ENCODE results near the gene CCHCR1.
"Not testable (repeated sequence)": the region's sequence is repeated elsewhere in the genome, so short reads cannot be mapped to it uniquely, and the experiment has no call there.

CCHCR1 gene, protein sequence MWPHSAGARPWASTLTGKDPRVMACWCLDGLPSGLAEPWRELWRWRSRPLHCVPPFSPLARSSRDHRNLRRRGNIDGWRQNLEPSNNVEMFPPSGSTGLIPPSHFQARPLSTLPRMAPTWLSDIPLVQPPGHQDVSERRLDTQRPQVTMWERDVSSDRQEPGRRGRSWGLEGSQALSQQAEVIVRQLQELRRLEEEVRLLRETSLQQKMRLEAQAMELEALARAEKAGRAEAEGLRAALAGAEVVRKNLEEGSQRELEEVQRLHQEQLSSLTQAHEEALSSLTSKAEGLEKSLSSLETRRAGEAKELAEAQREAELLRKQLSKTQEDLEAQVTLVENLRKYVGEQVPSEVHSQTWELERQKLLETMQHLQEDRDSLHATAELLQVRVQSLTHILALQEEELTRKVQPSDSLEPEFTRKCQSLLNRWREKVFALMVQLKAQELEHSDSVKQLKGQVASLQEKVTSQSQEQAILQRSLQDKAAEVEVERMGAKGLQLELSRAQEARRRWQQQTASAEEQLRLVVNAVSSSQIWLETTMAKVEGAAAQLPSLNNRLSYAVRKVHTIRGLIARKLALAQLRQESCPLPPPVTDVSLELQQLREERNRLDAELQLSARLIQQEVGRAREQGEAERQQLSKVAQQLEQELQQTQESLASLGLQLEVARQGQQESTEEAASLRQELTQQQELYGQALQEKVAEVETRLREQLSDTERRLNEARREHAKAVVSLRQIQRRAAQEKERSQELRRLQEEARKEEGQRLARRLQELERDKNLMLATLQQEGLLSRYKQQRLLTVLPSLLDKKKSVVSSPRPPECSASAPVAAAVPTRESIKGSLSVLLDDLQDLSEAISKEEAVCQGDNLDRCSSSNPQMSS

DNA sequence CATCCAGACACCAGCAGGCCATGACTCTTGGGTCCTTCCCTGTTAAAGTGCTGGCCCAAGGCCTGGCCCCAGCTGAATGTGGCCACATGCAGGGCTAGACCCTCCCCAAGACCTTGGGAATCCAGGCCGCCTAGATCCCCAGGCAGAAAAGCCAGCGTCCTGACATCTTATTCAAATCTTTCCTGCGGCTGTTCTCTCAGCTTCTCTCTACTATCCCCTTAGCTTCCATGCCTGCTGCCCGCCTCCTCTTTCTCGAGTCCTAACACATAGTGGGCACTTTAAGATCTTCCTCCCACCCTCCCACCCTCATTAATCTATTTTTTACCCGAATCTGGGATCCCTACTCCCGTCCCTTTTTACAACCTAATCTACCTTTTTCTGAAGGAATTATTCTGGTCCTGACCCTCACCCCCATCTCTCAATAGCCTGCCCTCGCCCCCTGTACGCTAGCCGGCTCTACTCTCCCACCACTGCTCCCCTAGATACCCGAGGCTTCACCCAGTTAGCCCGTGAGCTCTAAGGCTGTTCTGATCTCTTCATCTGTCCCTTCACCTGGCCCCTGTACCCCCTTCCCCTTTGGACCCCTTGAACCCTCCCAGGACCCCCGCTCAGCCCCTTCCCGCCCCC is at the start of gene CCHCR1:
CCHCR1 (minus strand) TSS at position 290 of the 627 bp plus-strand sequence; CDS start at position 88, 202 bp downstream.
- intact Hi-C loops (cut with DNase I) = loop anchor here (5.0 kb wide), 1 partner anchor 40 kb away; no protein-coding TSS in a partner anchor
- DNase-seq = peak in 1 of 10 donors; percentile 64

DNA sequence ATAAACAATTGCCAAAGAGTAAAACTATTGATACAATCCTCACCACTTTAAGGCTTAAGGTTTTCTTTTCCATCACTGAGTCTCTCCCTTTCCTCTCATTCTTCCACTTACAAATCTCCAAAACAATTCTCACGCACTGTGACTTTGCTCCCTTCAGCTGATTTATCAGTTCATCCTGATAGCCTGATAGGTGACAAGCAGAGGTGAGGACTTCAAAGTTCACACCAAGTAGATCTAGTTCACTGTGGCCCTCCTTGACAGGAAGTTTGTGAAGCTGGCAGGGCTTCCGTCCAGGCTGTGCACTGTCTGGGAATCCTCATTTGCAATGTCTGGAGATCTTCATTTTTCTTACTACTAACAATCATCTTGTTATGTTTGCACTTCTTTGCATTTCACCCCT is 48.0 kb upstream of the CCHCR1 start:
- no peak for DNase-seq
- intact Hi-C loops (cut with DNase I) = no loop called here

DNA sequence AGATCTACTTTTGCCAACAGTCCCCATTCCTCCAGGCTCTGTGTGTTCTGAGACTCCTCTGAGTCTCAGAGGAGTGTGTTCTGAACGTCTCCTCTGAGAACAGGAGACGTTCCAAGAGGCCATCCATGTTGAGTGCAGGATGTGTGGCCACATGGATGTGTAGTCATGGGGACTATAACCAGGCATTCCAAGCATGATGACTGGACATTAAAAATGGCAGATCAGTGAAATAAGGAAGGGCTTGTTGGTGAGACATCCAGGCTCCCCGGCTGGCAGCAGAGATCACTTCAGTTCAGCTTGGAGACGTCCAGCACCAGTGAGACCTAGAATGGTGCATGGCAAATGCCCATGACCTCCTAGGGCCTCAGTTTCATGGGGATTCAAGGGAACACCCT is 47.1 kb upstream of the CCHCR1 start:
- no peak for DNase-seq
- intact Hi-C loops (cut with DNase I) = no loop called here

DNA sequence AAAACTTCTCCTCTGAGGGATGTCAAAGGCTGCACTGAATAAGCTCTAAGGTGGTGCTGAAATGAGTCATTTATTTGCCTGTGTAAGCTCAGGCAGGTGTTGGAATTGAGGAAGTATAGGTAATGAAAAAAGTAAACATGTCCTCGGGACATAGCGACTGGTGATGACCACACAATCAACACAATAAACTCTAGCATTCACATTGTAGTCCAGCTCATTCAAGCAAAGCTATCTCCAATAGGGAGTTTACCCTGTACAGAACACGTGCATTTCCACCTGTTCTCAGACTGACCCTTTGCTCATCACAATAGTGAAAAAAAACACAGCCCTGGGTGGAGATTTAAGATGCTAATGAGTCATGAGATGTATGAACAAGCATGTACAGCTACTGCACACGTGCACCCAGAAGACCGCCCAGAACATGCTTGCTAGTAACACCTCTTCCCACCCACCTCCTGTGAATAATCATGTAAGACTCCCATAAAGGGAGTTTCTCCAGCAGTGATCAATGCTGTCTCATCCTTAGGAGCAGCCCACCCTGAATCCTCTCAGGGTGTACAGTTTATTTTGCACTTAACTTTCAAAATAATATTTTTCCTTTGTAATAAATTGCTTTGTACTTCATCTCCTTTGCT is 45.9 kb upstream of the CCHCR1 start:
- DNase-seq = no peak
- intact Hi-C loops (cut with DNase I) = no loop called here

DNA sequence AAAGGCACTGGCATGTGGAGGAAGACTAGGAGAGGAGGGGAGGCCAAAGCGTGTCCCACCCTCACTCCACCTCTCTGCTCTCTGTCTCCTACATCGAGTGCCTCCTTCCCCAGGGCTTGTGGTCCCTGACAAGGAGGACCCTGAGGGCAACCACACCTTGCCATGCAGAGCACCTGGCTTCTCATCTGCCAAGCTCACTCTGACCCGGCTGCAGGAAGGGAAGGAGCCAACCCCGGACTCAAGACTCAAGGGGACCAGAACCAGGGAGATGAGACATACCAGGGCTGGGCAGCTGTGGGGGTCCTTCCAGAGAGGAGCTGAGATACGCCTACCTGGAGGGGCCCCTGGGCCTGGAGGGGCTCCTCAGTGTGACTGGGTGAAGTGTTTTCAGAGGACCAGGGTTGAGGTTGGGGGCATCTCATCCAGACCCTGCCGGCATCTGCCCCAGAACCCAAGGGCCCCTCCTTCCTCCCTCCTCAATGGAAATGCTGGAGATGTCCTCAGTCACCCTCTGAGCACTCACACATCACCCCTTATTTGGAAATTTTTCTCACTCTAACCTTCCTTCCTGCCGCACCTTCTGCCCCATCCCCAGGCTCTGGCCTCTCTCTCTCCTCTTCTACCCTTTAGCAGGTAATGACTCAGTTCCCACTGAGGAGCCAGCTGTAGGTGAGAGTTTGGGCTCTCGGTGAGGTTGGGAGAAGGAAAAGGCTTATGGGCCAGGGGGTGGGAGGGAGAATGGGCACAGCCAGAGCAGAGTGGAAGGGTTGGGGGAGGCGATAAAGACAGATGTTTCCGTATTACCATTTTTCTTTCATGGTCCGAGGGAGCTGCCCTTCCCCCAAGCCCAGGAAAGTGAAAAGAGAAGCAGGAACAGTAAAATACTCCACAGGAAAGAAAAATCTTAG is 44.9 kb upstream of the CCHCR1 start:
- intact Hi-C loops (cut with DNase I) = no loop called here
- no peak for DNase-seq

DNA sequence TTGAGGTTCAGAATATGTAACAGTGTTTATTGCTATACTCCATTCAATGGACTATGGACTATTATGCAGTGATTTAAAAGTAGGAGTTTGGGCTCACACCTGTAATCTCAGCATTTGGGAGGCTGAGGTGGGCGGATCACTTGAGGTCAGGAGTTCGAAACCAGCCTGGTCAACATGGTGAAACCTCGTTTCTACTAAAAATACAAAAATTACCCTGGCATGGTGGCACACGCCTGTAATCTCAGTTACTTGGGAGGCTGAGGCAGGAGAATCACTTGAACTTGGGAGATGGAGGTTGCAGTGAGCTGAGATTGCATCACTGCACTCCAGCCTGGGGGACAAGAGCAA is 41.5 kb upstream of the CCHCR1 start:
- intact Hi-C loops (cut with DNase I) = loop anchor here (5.0 kb wide), 2 partner anchors 42 to 73 kb away; partner anchors contain the start of genes CCHCR1, HLA-C and TCF19

DNA sequence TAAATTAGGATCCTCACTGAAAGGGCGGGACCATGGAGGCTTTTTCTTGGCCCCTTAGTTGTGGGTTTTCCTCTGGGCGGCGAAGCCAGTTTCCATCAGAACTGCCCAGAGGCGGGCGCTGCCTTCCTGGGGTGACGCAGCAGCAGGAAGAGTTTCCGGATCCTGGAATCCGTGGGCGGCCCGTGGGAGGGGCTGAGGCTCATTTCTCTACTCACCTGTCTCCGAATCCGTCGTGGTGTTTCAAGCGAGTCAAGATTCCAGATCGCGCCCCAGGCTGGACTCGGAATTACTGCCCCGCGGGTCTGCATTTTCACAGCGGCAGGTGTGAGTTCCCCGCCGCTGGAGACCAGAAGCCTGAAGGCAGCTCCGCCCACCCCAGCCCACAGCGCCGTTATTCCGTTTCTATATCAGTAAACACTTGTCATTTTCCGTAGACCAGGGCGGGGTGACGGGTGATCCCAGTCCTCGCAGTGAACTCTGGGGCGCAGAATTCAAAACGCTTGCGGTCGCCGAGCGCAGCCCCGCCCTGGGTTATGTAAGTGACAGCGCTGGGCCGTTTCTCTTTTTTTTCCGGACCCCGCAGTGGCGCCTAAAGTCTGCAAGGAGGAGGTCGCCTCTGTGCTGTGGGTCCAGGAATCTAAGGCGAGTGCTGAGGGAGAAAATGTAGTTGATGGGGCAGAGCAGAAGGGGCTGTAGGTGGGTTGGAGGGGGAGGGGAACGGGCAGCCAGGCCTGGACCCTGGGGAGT is 40.1 kb upstream of the CCHCR1 start:
- DNase-seq = peak; percentile 68 to 97 (median 82)

More for the DNA sequence above, 41.5 kb upstream of the CCHCR1 start:
- DNase-seq = not testable (repeated sequence)

DNA sequence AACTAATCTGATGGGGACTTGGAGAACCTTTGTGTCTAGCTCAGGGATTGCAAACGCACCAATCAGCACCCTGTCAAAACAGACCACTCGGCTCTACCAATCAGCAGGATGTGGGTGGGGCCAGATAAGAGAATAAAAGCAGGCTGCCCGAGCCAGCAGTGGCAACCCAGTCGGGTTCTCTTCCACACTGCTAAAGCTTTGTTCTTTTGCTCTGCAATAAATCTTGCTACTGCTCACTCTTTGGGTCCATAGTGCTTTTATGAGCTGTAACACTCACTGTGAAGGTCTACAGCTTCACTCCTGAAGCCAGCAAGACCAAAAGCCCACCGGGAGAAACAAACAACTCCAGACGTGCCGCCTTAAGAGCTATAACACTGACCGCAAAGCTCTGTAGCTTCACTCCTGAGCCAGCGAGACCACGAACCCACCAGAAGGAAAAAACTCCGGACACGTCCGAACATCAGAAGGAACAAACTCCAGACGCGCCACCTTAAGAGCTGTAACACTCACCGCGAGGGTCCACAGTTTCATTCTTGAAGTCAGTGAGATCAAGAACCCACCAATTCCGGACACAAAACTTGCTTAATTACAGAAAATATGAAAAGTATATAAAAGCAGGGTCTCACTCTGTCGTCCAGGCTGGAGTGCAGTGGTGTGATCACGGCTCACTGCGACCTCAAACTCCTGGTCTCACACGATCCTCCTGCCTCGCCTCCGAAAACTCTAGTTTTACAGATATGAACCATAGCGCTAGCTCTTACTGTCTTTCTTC is 38.8 kb upstream of the CCHCR1 start:
- not testable (repeated sequence) for DNase-seq
- intact Hi-C loops (cut with DNase I) = loop anchor here (1.0 to 5.0 kb wide), 3 partner anchors 39 to 171 kb away; partner anchors contain the start of genes CCHCR1, HLA-C and TCF19

More for the DNA sequence above, 40.1 kb upstream of the CCHCR1 start:
- intact Hi-C loops (cut with DNase I) = loop anchor here (1.0 to 5.0 kb wide), 3 partner anchors 40 to 170 kb away; partner anchors contain the start of genes CCHCR1, HLA-C and TCF19

DNA sequence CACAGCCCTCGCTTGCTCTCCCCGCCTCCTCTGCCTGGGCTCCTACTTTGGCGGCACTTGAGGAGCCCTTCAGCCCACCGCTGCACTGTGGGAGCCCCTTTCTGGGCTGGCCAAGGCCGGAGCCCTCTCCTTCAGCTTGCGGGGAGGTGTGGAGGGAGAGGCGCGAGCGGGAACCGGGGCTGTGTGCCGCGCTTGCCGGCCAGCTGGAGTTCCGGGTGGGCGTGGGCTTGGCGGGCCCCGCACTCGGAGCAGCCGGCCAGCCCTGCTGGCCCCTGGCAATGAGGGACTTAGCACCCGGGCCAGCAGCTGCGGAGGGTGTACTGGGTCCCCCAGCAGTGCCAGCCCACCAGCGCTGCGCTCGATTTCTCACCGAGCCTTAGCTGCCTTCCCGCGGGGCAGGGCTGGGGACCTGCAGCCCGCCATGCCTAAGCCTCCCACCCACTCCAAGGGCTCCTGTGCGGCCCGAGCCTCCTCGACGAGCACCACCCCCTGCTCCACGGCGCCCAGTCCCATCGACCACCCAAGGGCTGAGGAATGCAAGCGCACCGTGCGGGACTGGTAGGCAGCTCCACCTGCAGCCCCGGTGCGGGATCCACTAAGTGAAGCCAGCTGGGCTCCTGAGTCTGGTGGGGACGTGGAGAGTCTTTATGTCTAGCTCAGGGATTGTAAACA is 37.8 kb upstream of the CCHCR1 start:
- intact Hi-C loops (cut with DNase I) = loop anchor here (5.0 kb wide), 2 partner anchors 38 to 77 kb away; partner anchors contain the start of genes CCHCR1, HLA-C and TCF19
- not testable (repeated sequence) for DNase-seq

DNA sequence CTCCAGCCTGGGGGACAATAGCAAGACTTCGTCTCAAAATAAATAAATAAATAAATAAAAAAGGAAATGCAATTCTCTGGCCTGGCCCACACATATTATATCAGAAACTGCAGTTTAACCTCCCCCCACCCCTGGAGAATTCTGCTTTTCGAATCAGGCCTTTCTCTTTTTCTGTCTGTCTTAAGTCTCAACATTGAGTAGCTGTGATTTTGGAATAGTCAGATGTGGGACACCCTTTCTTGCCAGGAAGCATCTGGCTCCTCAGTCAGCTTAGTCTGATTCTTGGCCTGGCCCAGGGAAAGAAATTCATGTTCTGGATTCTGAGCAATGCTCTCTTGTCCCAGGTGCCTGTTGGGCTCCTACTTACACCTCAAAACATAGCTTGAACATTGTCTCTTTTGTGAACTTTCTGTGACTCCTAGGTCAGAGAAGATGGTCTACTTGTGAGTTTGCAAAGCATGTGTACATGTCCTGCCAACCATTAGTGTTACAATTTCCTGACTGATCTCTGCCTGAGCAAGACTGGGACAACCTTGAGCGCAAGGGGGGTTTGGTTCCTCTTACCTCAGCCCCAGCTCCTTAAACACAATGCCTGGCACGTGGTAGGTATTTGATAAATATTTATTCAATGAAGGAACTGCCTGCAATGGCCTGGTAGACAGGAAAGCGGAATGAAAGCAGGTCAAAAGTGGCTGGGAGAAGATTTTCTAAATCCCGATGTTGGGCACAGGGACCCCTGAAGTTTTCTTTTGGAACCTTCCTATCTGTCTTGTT is 36.6 kb upstream of the CCHCR1 start:
- intact Hi-C loops (cut with DNase I) = no loop called here

DNA sequence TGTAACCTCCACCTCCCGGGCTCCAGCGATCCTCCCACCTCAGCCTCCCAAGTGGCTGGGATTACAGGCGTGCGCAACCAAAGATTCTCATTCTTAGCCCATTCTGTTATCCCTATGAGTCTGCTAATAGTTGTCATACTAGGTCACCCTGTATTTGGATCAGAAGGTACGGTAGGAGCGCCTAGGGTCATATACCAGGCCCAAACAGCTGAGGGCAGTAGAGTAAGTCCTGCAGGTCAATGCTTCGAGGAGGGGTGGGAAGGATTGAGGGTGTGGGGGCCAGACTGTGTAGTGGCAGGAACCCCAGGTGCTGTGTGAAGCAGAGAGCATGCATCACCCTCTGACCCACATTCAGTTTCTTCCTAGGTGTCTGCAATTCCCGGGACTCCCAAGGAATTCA is 35.6 kb upstream of the CCHCR1 start:
- intact Hi-C loops (cut with DNase I) = no loop called here

More for the DNA sequence above, 36.6 kb upstream of the CCHCR1 start:
- DNase-seq = no peak

DNA sequence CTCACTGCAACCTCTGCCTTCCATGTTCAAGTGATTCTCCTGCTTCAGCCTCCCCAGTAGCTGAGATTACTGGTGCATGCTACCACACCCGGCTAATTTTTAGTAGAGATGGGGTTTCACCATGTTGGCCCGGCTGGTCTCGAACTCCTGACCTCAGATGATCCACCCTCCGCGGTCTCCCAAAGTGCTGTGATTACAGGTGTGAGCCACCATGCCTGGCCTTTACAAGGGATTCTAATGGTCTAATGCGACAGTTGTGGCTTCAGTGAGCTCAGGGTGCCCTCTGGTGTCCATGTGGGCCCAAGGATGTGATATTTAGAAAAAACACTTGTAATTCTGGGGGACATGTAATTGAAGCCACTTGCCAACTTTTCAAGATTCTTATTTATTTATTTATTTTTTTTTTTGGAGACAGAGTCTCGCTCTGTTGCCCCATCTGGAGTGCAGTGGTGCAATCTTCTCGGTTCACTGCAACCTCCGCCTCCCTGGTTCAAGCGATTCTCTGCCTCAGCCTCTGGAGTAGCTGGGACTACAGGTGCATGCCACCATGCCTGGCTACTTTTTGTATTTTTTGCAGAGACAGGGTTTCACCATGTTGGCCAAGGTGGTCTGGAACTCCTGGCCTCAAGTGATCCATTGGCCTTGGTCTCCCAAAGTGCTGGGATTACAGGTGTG is 35.0 kb upstream of the CCHCR1 start:
- DNase-seq = peak in 8 of 10 donors; percentile 40 to 93 (median 64)
- intact Hi-C loops (cut with DNase I) = loop anchor here (1.0 kb wide), 1 partner anchor 55 kb away; no protein-coding TSS in a partner anchor

More for the DNA sequence above, 35.6 kb upstream of the CCHCR1 start:
- no peak for DNase-seq

DNA sequence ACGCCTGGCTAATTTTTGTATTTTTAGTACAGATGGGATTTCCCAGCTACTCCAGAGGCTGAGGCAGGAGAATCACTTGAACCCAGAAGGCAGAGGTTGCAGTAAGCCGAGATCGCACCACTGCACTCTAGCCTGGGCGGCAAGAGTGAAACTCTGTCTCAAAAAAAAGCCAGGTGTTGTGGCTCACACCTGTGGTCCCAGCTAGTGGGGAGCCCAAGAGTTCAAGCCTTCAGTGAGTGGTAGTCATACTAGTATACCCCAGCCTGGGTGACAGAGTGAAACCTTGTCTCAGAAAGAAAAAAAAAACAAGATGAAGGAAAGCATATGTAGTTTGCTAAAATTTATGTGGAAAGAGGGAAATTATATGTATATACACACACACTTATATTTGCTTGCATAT is 32.9 kb upstream of the CCHCR1 start:
- DNase-seq = no peak
- intact Hi-C loops (cut with DNase I) = no loop called here

DNA sequence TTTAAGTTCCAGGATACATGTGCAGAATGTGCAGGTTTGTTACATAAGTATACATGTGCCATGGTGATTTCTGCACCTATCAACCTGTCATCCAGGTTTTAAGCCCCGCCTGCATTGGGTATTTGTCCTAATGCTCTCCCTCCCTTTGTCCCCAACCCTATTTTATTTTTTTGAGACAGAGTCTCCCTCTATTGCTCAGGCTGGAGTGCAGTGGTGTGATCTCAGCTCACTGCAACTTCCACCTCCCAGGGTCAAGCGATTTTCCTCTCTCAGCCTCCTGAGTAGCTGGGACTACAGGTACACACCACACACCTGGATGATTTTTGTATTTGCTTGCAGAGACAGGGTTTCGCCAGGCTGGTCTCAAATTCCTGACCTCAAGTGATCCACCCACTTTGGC is 31.6 kb upstream of the CCHCR1 start:
- DNase-seq; intact Hi-C loops (cut with DNase I): not testable (repeated sequence)

DNA sequence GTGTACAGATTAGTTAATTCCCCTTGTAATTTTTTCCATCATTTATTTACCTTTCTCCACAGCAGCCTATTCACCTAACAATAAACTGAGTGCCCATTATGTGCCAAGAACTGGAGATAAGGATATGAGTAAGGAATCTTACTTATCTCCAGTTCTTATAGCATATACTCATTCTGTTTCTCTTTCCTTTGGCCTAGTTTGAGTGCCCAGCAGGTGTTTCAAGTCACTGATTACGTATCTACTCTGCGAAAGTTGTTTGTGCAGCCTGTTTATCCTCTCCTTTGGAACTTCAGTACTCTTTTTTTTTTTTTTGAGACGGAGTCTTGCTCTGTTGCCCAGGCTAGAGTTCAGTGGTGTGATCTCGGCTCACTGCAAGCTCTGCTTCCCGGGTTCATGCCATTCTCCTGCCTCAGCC is 30.2 kb upstream of the CCHCR1 start:
- DNase-seq = no peak
- intact Hi-C loops (cut with DNase I) = no loop called here

All from posterior cingulate gyrus (tissue), 11 donors.